Kidney epithelial cell (primary cell): ENCODE data around the gene ERCC2. TPM values are rescaled to one million over a fixed set of nuclear protein-coding genes. Genes with fewer than 3 reads are reported as not detected.
"Not testable (repeated sequence)": the region's sequence is repeated elsewhere in the genome, so short reads cannot be mapped to it uniquely, and the experiment has no call there.

Experiments used
- DNase-seq: peaks from one replicate; pipeline ENCODE4 v3.0.0-alpha.2; 2010; ENCODE audit warnings: low read depth
- H3K27me3 ChIP-seq: 2 replicates; pipeline ENCODE4 v1.6.0; 2011; ENCODE audit warnings: low read length; ENCODE audit not compliant: control insufficient read depth, insufficient read depth
- H3K36me3 ChIP-seq: 2 replicates; pipeline ENCODE4 v1.5.1; 2011; ENCODE audit warnings: low read length; ENCODE audit not compliant: control insufficient read depth, insufficient read depth
- H3K4me3 ChIP-seq: 2 replicates; pipeline ENCODE4 v1.5.1; 2011; ENCODE audit warnings: low read depth, mild to moderate bottlenecking, control low read depth, low read length
- CTCF ChIP-seq: IDR thresholded peaks from 2 replicates; pipeline ENCODE4 v1.5.1; 2011; ENCODE audit warnings: mild to moderate bottlenecking, moderate library complexity, low read length, control low read depth, inconsistent platforms; ENCODE audit not compliant: insufficient read depth, poor library complexity, severe bottlenecking
- total RNA-seq: library from RNA; depleted of rRNA; stranded (reverse); fragments of >200 nt; gene quantifications from 2 replicates; pipeline ENCODE4 v1.2.3, GENCODE V29; 2015

ERCC2 gene
- total RNA-seq, 1 donor from 2014 or later, result 18.5 TPM

GRCh38 chr19:45340232-45340898 lies 30.0 kb downstream of the ERCC2 start, which contains the start of gene KLC3:
TSS of gene KLC3 (plus strand) at chr19:45340750. CDS start at chr19:45345542, 4,792 bp downstream.
- DNase-seq, result no peak
- no peak for TF ChIP-seq CTCF
- H3K27me3 ChIP-seq, result peaks cover 16% of the 10 kb centered on the region
- no peaks in the 10 kb centered on the region for H3K36me3 ChIP-seq
- H3K4me3 ChIP-seq, result peak within 1 kb of the TSS; percentile 29

DNA sequence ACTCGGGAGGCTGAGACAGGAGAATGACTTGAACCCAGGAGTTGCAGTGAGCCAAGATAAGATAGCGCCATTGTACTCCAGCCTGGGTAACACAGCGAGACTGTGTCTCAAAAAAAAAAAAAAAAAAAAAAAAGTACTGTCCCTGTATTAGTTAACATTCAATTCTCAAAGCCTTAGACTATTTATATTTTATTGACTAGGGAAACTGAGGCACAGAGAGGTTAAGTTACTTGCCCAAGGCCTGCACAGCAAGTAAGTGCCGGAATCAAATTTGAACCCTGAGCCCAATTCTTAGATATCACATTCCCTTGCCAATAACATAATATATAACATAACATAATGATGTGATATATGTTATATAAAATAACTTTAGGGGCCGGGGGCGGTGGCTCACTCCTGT lies 30.7 kb downstream of the ERCC2 start:
- no peak for TF ChIP-seq CTCF
- peaks cover 14% of the 10 kb centered on the region for H3K27me3 ChIP-seq
- no peak for DNase-seq
- H3K36me3 ChIP-seq, result no peaks in the 10 kb centered on the region
- no peak overlapping the region for H3K4me3 ChIP-seq

- no peak for DNase-seq
- no peaks in the 10 kb centered on the region for H3K36me3 ChIP-seq
- no peak overlapping the region for H3K4me3 ChIP-seq
- TF ChIP-seq CTCF, result no peak
- H3K27me3 ChIP-seq, result peaks cover 14% of the 10 kb centered on the region
These were observed 33.6 kb downstream of the ERCC2 start for GRCh38 chr19:45336696-45337251.

DNA sequence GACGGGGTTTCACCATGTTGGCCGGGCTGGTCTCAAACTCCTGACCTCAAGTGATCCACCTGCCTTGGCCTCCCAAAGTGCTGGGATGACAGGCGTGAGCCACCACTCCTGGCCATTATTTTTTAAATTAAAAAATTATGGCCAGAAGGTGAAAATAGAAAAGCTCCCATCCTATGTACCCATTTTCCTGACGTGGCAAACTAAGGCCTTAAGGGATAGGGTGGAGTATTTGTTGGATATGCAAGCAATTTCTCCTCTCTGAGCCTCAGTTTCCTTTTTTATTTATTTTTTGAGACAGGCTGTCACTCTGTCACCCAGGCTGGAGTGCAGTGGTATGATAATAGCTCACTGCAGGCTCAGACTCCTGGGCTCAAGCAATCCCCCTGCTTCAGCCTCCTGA lies 35.5 kb downstream of the ERCC2 start:
- H3K27me3 ChIP-seq, H3K36me3 ChIP-seq, DNase-seq: not testable (repeated sequence)

GRCh38 chr19:45333609-45334303 lies 36.6 kb downstream of the ERCC2 start:
- TF ChIP-seq CTCF, result no peak
- Histone ChIP-seq H3K36me3 (no peaks in the 10 kb centered on the region), H3K4me3 (no peak overlapping the region), H3K27me3 (no peaks in the 10 kb centered on the region)
- DNase-seq, result no peak

More for the DNA sequence above, 35.5 kb downstream of the ERCC2 start:
- H3K4me3 ChIP-seq, result not testable (repeated sequence)

GRCh38 chr19:45331411-45331810 lies 39.0 kb downstream of the ERCC2 start:
- DNase-seq, result no peak
- TF ChIP-seq CTCF, result no peak
- Histone ChIP-seq H3K4me3 (no peak overlapping the region), H3K27me3 (no peaks in the 10 kb centered on the region), H3K36me3 (no peaks in the 10 kb centered on the region)
